Globus pallidus (tissue), 1 donor: Measurements from ENCODE around the gene MAD2L2.

Source experiments
- DNase-seq: peaks from one replicate; pipeline ENCODE4 v3.0.0-alpha.2; 2015; ENCODE audit warnings: low spot score

Gene MAD2L2

GRCh38 chr1:11682287-11682771, 1.4 kb upstream of the MAD2L2 start:
- no peak for DNase-seq

DNA sequence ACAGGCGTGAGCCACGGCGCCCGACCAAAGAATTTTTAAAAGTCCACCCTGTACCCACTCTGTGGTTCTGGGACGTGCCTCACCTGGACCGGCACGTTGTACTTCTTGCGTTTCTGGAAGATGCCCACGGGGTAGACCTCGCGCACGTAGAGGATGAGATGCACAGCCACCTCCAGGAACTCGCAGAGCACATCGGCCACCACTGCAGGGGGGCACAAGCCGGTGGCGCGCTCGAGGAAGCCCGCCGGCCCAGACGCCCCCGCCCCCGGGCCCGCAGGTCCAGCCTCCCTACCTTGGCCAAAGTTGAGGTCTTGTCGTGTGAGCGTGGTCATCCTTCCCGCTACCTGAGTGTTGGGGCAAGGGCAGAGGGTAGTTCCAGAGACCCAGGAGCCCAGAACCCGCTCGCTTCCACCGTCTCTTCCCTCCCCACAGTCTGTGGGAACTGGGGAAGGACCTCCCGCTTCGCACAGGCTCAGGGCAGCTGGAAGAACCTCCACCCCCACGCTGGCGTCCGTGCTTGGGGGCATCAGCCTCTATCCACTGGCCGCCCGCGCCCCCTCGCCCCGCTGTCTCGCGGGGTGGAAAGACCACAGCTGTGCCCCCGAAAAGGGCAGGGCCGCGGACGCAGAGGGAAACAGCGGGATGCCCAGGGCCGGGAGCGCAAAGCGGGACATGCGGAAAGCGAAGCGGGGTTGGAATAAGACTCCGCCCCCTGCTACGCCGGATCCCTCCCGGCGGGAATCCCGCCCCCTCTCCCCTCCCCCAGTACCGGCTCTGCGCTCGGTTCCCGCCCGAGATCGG, 478 bp downstream of the MAD2L2 start:
- no peak for DNase-seq

DNA sequence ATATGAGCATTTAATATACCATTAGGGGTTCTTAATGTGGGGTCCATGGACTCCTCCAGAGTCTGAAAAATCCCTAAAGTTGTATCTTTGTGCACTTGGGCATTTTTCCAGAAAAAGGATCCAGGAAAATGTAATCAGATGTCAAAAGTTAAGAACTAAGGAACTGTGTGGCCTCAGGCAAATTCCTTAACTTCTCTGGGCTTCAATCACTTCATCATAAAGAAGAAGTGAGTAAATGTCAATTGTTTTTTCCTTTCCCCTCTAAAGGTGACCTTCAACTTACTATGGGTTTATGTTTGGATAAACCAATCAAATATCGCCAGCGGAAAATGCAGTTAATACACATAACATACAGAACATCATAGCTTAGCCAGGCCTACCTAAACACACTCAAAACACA, 2.5 kb downstream of the MAD2L2 start:
- DNase-seq = no peak

DNA sequence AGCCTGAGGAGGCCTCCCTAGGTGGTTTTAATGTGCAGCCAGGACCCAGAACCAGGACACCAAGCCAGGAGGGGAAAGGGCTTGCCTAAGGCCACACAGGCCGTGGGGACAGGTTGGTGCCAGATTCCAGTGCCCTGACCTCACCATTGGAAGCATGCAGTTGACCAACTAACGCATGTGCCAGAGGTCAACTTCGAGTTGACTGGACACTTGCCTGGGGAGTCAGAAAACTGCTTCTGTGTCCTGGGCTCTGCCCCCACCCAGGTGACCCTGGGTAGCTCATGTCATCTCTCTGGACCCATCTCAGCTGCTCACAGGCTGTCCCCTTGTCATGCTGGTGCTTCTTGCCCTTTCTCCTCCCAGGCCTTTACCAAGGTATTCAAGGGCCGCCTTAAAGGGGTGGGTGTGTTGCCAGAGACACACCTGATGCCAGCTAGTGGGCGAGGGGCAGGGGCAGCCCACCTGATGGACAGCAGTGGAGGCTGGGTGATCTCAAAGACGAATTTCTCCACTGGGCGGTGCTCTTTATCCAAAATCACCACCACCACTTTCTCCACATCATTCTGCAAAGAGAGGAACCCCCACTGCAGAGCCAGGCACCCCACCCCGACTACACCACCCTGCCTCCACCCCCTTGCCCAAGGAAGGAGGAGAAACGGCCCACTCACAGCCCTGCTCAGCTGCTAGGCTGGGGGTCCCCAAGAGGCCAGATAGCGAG, 4.4 kb downstream of the MAD2L2 start:
- DNase-seq = no peak

DNA sequence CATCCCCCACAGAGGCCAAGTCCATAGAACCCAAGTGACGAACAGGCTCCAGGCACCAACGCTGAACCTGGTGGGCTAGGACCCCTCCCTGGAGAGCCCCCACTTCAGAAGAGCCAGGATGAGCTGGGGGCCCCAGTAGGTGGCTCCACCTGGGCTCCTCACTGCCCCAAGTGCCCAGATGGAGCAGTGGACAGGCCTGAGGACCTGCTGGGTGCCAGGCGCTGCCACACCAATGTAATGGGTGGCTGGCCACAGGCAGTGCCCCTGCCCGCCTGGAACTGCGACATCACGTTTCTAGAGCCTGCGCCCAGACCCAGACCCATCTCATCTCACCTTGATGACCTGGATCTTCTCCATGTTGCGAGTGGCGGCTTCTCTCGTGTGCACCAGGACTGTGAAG, 5.6 kb downstream of the MAD2L2 start:
- DNase-seq = no peak

GRCh38 chr1:11674488-11674887, 6.5 kb downstream of the MAD2L2 start:
- no peak for DNase-seq

- no peak for DNase-seq
Measured at GRCh38 chr1:11673089-11673769, 7.7 kb downstream of the MAD2L2 start.

DNA sequence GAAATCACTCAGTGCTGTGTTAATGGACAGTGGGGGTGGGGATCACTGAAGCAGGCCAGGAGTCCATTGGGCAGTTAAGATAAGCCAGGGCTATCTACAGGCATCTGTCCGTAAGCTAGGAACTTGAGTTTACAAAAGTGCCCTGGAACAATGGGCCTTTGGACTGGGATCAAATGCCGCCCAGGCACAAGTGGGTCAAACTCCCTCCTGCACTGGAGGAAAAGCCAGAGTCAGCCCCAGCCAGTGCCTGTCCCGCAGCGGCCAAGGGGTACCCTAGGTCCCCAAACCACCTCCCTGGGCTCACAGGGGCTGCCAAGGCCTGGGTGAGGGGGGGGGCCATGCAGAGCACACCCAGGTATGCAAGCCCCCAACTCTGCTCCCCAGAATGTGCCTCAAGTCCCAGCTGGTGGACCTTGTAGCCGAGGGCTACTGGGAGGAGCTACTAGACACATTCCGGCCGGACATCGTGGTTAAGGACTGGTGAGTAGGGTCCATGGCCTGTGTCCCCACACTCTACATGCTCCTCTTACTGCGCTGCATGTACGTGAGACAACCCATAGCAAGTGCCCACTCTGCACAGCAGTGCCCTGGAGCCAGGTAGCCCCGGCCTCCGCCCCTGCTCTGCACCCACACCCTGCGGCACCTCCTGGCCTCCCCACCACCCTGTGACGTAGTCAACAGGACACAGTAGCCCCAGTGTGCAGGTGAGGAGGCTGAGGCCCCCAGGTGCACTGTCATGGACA, 9.2 kb downstream of the MAD2L2 start:
- no peak for DNase-seq

GRCh38 chr1:11671205-11671543, 9.8 kb downstream of the MAD2L2 start:
- no peak for DNase-seq

- no peak for DNase-seq
Measured at GRCh38 chr1:11670747-11671146, 10.2 kb downstream of the MAD2L2 start.

GRCh38 chr1:11668516-11668915, 12.4 kb downstream of the MAD2L2 start:
- DNase-seq = no peak

DNA sequence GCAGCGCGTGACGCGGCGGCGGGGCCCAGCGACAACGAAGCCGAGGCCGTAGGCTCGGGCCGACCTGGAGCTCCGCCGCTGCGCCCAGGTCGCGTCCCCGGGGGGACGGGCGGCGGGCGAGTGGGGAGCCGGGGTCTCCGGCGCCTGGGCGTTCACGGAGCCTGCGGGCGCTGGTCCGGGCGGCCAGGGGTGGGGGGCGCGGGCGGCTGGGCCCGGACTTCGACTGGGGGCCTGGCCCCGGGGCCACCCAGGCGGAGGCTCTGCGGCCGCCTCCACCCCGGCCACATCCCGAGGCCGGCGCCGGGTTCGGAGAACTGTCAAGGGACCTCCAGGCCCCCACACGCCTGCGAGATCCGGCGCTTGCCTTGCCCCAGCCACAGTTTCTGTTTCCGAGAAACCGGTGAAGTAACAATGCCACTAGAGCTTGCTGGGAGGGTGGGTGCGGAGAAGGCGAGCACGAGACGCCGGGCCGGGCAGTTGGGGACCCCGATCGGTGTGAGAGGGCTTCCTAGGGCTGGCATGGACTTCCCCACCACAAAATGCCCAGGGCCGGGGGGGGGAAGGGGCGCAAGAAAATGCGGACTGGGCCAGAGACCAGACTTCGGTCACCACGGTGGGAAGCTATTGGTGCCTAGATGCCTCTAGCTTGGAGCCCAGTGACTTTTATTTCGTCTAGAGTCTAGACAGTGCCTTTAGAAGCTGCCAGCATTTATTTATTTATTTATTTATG, 16.4 kb downstream of the MAD2L2 start:
- DNase-seq = no peak

DNA sequence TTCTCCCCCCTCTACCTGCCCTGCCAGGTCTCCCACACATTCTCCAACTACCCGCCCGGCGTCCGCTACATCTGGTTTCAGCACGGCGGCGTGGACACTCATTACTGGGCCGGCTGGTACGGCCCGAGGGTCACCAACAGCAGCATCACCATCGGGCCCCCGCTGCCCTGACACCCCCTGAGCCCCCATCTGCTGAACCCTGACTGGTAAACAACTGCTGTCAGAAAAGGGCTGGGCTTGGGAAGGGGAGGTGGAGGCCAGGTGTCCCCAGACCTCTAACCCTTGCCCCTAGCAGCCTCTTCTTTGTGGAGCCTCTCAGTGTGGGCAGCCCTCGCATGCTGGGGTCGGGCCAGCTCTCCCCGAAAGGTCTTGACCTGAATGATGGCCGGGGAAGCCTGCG, 19.8 kb downstream of the MAD2L2 start:
- no peak for DNase-seq

DNA sequence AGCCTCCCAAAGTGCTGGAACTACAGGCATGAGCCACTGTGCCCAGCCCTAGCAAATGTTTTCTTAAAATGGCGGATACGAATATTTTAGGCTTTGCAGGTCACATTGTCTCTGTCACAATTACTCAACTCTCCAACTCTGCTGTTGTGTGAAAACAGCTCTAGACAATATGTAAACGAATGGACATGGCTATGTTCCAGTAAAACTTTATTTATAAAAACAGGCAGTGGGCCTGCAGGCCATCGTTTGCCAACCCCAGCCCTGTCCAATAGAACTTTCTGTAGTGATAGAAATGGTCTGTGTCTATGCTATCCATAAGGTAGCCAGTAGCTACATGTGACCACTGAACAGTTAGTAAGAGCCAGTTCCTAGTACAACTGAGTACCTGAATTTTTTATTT, 21.2 kb downstream of the MAD2L2 start:
- DNase-seq = no peak

DNA sequence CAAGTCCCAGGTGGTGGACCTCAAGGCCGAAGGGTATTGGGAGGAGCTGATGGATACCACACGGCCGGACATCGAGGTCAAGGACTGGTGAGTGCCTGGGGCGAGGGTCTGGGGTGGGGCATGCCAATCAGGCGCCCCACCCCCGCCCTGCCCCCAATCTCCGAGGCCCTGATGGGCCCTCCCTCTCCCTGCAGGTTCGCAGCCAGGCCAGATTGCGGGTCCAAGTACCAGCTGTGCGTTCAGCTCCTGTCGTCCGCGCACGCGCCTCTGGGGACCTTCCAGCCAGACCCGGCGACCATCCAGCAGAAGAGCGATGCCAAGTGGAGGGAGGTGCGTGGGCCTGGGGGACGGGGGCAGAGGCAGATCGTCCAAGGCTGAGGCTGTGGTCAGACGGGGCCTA, 22.4 kb downstream of the MAD2L2 start:
- no peak for DNase-seq

DNA sequence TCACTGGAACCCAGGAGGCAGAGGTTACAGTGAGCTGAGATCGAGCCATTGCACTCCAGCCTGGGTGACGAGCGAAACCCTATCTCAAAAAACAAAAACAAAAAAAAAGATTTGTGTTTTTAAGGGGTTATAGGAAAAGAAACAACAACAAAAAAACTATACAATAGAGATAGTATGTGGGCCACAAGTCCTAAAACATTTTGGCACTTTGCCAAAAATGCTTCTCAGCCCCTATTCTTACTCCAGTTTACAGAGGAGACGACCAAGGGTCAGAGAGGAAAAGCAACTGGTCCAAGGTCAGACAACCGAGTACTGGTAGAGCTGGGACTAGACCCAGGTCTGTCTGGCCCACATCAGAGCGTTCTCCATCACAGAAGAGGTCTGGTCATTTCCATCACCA, 23.3 kb downstream of the MAD2L2 start:
- DNase-seq = no peak

DNA sequence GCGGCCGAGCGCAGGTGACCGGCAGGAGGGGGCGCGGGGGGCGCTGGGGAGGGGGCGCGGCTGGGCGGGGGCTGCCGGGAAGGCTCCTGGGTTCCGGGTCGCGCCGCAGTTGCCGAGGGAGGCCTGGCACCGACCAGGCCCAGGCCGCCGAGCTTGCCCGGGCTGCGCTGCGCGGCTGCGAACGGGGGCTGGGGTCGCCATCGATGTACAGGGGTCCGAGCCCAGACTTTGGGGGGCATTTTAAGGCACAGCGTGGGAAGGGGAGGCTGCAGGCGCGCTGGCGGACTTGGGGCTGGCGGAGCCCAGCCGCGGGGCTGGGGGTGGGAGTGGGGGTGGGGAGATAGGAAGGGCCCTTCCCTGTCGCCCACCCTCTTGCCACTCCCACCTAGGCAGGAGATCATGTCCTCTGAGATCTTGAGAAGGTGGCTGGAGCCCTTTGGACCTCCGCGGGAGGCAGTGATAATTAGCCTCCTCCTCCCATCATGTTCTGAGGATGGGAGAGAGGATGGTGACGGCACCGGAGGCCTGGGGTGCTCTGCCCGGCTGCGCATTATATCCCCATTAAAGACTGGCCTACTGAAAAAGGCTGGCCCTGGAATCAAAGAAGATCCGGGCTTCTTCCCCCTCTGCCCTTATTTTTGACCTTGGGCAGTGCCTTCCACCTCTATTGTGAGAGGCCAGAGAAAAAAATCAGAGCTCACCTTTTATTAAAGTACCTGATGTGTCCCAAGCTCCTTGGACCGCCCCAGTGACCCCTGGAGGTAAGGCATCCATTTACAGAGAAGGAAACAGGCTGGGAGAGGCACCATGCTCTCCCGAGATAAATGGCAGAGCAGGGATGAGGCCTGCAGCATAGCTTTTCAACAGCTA, 25.8 kb downstream of the MAD2L2 start:
- DNase-seq = no peak

GRCh38 chr1:11654137-11654938, 26.6 kb downstream of the MAD2L2 start, which contains the start of the genes FBXO2 and FBXO44:
TSS of gene FBXO2 (minus strand) at chr1:11654429. CDS start at chr1:11654340, 89 bp downstream.
TSS of gene FBXO44 (plus strand) at chr1:11654877. CDS start at chr1:11655836, 959 bp downstream.
- DNase-seq = peak; percentile 37

- DNase-seq = no peak
Measured at GRCh38 chr1:11653861-11654136, 27.1 kb downstream of the MAD2L2 start.
